ENCODE measurements around the gene BRDT.
A peak's percentile ranks its signal among the peaks of the same experiment; 100 is the strongest.
"Not testable (repeated sequence)": the region's sequence is repeated elsewhere in the genome, so short reads cannot be mapped to it uniquely, and the experiment has no call there.

BRDT gene

GRCh38 chr1:91993256-91993655 lies 44.1 kb downstream of the BRDT start:
- no peak for FAIRE-seq

- no peak for FAIRE-seq
Measured at GRCh38 chr1:91997607-91998195, 48.5 kb downstream of the BRDT start.

- no peak for FAIRE-seq
Measured at GRCh38 chr1:92004129-92004528, 54.9 kb downstream of the BRDT start.

GRCh38 chr1:92013923-92014322 lies 64.7 kb downstream of the BRDT start:
- peak; percentile 33 for FAIRE-seq

GRCh38 chr1:92016720-92017316 lies 67.6 kb downstream of the BRDT start:
- no peak for FAIRE-seq

GRCh38 chr1:92017656-92018055 lies 68.5 kb downstream of the BRDT start:
- no peak for FAIRE-seq

GRCh38 chr1:92026042-92026441 lies 76.8 kb downstream of the BRDT start:
- FAIRE-seq: not testable (repeated sequence)

- FAIRE-seq: no peak
Measured at GRCh38 chr1:92026806-92027205, 77.6 kb downstream of the BRDT start.

- no peak for FAIRE-seq
Measured at GRCh38 chr1:92029241-92029922, 80.2 kb downstream of the BRDT start.

GRCh38 chr1:92030656-92031107 lies 81.5 kb downstream of the BRDT start:
- FAIRE-seq: no peak

- no peak for FAIRE-seq
Measured at GRCh38 chr1:92031281-92032110, 82.3 kb downstream of the BRDT start.

GRCh38 chr1:92037400-92037799 lies 88.2 kb downstream of the BRDT start:
- no peak for FAIRE-seq

- FAIRE-seq: no peak
Measured at GRCh38 chr1:92038695-92039346, 89.6 kb downstream of the BRDT start.

- FAIRE-seq: no peak
Measured at GRCh38 chr1:92040971-92041370, 91.8 kb downstream of the BRDT start.

GRCh38 chr1:92043621-92044020 lies 94.4 kb downstream of the BRDT start:
- FAIRE-seq: no peak

GRCh38 chr1:92045766-92046495 lies 96.7 kb downstream of the BRDT start:
- FAIRE-seq: no peak

GRCh38 chr1:92051948-92052347 lies 102.7 kb downstream of the BRDT start:
- no peak for FAIRE-seq

Measured in endometrium (tissue), 2 donors.